K562 treated with DMSO at 1 percent for 12 hours (cell line): ENCODE data around the gene FOXD4L6. TPM values are rescaled to one million over a fixed set of nuclear protein-coding genes. Genes with fewer than 3 reads are reported as not detected.

ENCODE experiments used
- total RNA-seq: library from RNA; unstranded; fragments of 300-600 nt; gene quantifications from 2 replicates; pipeline ENCODE4 v1.2.3, GENCODE V29; 2022; ENCODE audit not compliant: insufficient read depth

FOXD4L6 gene
- total RNA-seq = not detected in 2 replicates

DNA sequence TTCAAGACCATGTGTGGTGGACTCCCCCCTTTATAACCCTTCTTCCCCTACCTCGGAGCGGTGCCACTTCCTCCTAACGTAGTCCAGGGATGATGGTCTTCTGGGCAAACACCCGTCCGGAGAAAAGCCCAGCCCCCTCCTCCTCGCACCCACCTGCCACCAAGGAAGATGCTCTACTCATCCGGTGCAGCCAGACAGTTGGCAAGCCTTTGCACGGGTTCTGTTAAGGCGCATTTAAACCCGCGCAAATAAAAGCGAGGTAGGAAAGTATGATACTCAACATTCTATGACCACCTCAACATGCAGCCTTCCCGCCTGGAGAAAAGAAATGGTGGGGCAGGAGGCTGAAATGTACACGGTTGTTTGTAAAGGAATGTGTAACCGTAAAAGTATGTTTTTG, at the start of gene FOXD4L6:
TSS of gene FOXD4L6 (minus strand) at position 101 of the 400 bp plus-strand sequence. CDS start 298 bp downstream, outside the sequence.

Other genes with a start within 250 kb of the FOXD4L6 start
- gene ZNG1F, start 60.6 kb upstream of the FOXD4L6 start, total RNA-seq = 1.3 and 2.3 TPM in 2 replicates